Endothelial cell of umbilical vein (primary cell): Measurements from ENCODE around the gene JCHAIN. TPM values are rescaled to one million over a fixed set of nuclear protein-coding genes. Genes with fewer than 3 reads are reported as not detected.

Experiments used
- BruUV-seq: library from RNA; stranded (reverse); fragments of 400-500 nt; replicated peaks from 2 replicates; lab custom pipeline; 2021; lab: Mats Ljungman, UMichigan
- CTCF ChIA-PET: fragments of 300-600, 350-600 bp; sonication (Branson Sonifier 250); formaldehyde crosslinking; loops from one replicate; lab custom pipeline; 2021; ENCODE audit warnings: antibody characterized with exemption, inconsistent platforms; lab: Charles Lee
- POLR2A ChIA-PET: fragments of 300-600, 350-600 bp; sonication (Branson Sonifier 250); formaldehyde crosslinking; loops from one replicate; lab custom pipeline; 2021; ENCODE audit warnings: antibody characterized with exemption, inconsistent platforms; lab: Charles Lee
- DNase-seq: peaks from one replicate; pipeline ENCODE4 v3.0.0-alpha.2; 2011; ENCODE audit warnings: low read depth, low spot score
- FAIRE-seq: peaks from 2 replicates; lab custom pipeline; 2011; peaks lifted over from hg19 to GRCh38; lab: Jason Lieb, UNC
- H2AFZ ChIP-seq: 2 replicates; pipeline ENCODE4 v1.6.0; 2012; ENCODE audit warnings: low read depth, low read length, control low read depth, inconsistent platforms
- H3K27ac ChIP-seq: 2 replicates; pipeline ENCODE4 v1.5.1; 2011; ENCODE audit warnings: low read depth, mild to moderate bottlenecking, control low read depth, low read length, moderate library complexity; ENCODE audit not compliant: insufficient read depth
- H3K27me3 ChIP-seq, 2 experiments: 2 replicates each; pipeline versions ENCODE4 v1.6.0 to v1.6.1; 2011; ENCODE audit warnings: low read length in 2 of 2, mixed read lengths in 1 of 2; ENCODE audit not compliant: control insufficient read depth in 2 of 2, insufficient read depth in 2 of 2
- H3K36me3 ChIP-seq, 2 experiments: 2 replicates in 1 of 2; 3 replicates in 1 of 2; pipeline ENCODE4 v1.5.1; 2011; ENCODE audit warnings: low read length in 2 of 2, mild to moderate bottlenecking in 1 of 2, moderate library complexity in 1 of 2; ENCODE audit not compliant: control insufficient read depth in 2 of 2, insufficient read depth in 2 of 2; ENCODE audit errors: extremely low read depth in 1 of 2
- H3K4me1 ChIP-seq: 3 replicates; pipeline ENCODE4 v1.5.1; 2011; ENCODE audit warnings: mild to moderate bottlenecking, low read length; ENCODE audit not compliant: control insufficient read depth, insufficient read depth; ENCODE audit errors: extremely low read depth
- H3K4me2 ChIP-seq: 2 replicates; pipeline ENCODE4 v1.6.1; 2011; ENCODE audit warnings: low read length, control low read depth, mixed read lengths; ENCODE audit not compliant: insufficient read depth
- H3K4me3 ChIP-seq, 3 experiments: fragments of 200-600 bp in 1 of 3; sonication (generic), shearing (Covaris generic) in 1 of 3; replicated peaks in 1 of 3; 2 replicates each; pipeline ENCODE4 v1.5.1; 2011 to 2016; ENCODE audit warnings: control low read depth in 3 of 3, low read length in 3 of 3, mild to moderate bottlenecking in 2 of 3, inconsistent platforms in 1 of 3, low read depth in 1 of 3, moderate library complexity in 1 of 3; ENCODE audit not compliant: insufficient read depth in 1 of 3
- H3K79me2 ChIP-seq: 2 replicates; pipeline ENCODE4 v1.6.0; 2012; ENCODE audit warnings: low read length, inconsistent platforms; ENCODE audit not compliant: control insufficient read depth, insufficient read depth
- H3K9ac ChIP-seq: replicated peaks from 2 replicates; pipeline ENCODE3; 2011; ENCODE audit warnings: low read length, control low read depth; ENCODE audit not compliant: insufficient read depth; ENCODE audit errors: extremely low read depth
- H3K9me1 ChIP-seq: replicated peaks from 3 replicates; pipeline ENCODE4 v1.6.0; 2011; ENCODE audit warnings: mild to moderate bottlenecking, low read length; ENCODE audit not compliant: control insufficient read depth, insufficient read depth; ENCODE audit errors: extremely low read depth
- H3K9me3 ChIP-seq: replicated peaks from 2 replicates; pipeline ENCODE4 v1.5.1; 2012; ENCODE audit warnings: low read length, inconsistent platforms; ENCODE audit not compliant: control insufficient read depth, insufficient read depth
- H4K20me1 ChIP-seq: replicated peaks from 2 replicates; pipeline ENCODE3; 2011; ENCODE audit warnings: mild to moderate bottlenecking, low read length; ENCODE audit not compliant: control insufficient read depth, insufficient read depth; ENCODE audit errors: extremely low read depth
- CTCF ChIP-seq, 2 donors: IDR thresholded peaks; 1 replicate in 1 of 2; 2 replicates in 1 of 2; pipeline ENCODE4 v1.5.1; 2011; ENCODE audit warnings: low read length in 2 of 2, mild to moderate bottlenecking in 2 of 2, moderate library complexity in 2 of 2, control low read depth in 1 of 2, inconsistent platforms in 1 of 2, low read depth in 1 of 2; ENCODE audit not compliant: insufficient read depth in 1 of 2; ENCODE audit errors: extremely low read depth in 1 of 2
- EZH2 ChIP-seq: IDR thresholded peaks from 2 replicates; pipeline ENCODE4 v1.6.1; 2012; ENCODE audit warnings: borderline replicate concordance, low read depth, mild to moderate bottlenecking, moderate library complexity, low read length, inconsistent platforms; ENCODE audit not compliant: severe bottlenecking
- FOS ChIP-seq: IDR thresholded peaks from 2 replicates; pipeline ENCODE4 v1.6.1; 2011; ENCODE audit warnings: mild to moderate bottlenecking, low read length, moderate library complexity, borderline replicate concordance; ENCODE audit not compliant: insufficient read depth
- GATA2 ChIP-seq: IDR thresholded peaks from 2 replicates; pipeline ENCODE4 v1.7.0; 2011; ENCODE audit warnings: low read depth, mild to moderate bottlenecking, moderate library complexity, mixed read lengths, low read length; ENCODE audit not compliant: insufficient read length, insufficient read depth
- JUN ChIP-seq: IDR thresholded peaks from 2 replicates; pipeline ENCODE4 v1.6.1; 2011; ENCODE audit warnings: borderline replicate concordance, low read depth; ENCODE audit not compliant: insufficient read length, insufficient read depth
- MYC ChIP-seq: IDR thresholded peaks from one replicate; pipeline ENCODE4 v1.6.1; 2011; ENCODE audit warnings: mild to moderate bottlenecking, low read depth, low read length
- POLR2A ChIP-seq: IDR thresholded peaks from 2 replicates; pipeline ENCODE4 v1.6.1; 2012; ENCODE audit warnings: low read depth, mild to moderate bottlenecking, control low read depth, low read length
- POLR2AphosphoS5 ChIP-seq: IDR thresholded peaks from 2 replicates; pipeline ENCODE4 v1.6.1; 2012; ENCODE audit warnings: low read depth, mild to moderate bottlenecking, control low read depth, low read length, moderate library complexity; ENCODE audit not compliant: insufficient read depth
- dilution Hi-C: fragments of 300-500 bp; cut with MboI; formaldehyde crosslinking; loops from one replicate; pipeline ENCODE4 v1.15.0; 2019; ENCODE audit warnings: low sequenced_read_pairs; ENCODE audit not compliant: extremely low pct_ligation_motif_present
- intact Hi-C: fragments of 100-400 bp; cut with micrococcal nuclease; formaldehyde crosslinking; loops from one replicate; pipeline ENCODE4 v1.10.0; 2022
- polyA plus RNA-seq, 4 experiments: library from polyadenylated mRNA; depleted of rRNA in 3 of 4; stranded (reverse) in 3 of 4; unstranded in 1 of 4; fragments of >200 nt; gene quantifications; 2 replicates each; pipeline versions ENCODE4 v1.2.1 to v1.2.3, GENCODE V29; 2011 to 2012; ENCODE audit warnings: missing spikeins in 1 of 4
- total RNA-seq: library from RNA; stranded (reverse); gene quantifications from 2 replicates; pipeline ENCODE4 v1.2.3, GENCODE V29; 2021
- TF ChIP-seq, protein P1 (sequence below): IDR thresholded peaks from 2 replicates; pipeline ENCODE4 v1.6.1; 2011; ENCODE audit not compliant: insufficient read depth, insufficient read length

Gene JCHAIN
- total and polyA plus RNA-seq, 2 donors (not counting 3 experiments of a cell fraction or from before 2014, with no cell fraction given) = not detected

DNA sequence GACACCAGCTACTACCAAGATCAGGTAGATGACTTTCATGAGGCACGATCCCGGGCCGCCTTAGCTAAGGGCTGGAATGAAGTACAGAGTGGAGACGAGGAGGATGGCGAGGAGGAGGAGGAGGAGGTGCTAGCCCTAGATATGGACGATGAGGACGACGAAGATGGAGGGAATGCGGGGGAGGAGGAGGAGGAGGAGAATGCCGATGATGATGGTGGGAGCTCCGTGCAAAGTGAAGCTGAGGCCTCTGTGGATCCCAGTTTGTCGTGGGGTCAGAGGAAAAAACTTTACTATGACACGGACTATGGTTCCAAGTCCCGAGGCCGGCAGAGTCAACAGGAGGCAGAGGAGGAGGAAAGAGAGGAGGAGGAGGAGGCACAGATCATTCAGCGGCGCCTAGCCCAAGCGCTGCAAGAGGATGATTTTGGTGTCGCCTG, 22.5 kb upstream of the JCHAIN start:
- CTCF ChIA-PET = interaction anchor here (0.5 to 2.1 kb wide), 5 partner anchors 9 to 87 kb away, joined by 3 to 16 read pairs (median 4); no protein-coding TSS in a partner anchor
- no peak for TF ChIP-seq POLR2A
- no peak for TF ChIP-seq POLR2AphosphoS5
- TF ChIP-seq MYC = no peak
- TF ChIP-seq JUN = no peak
- TF ChIP-seq, protein P1, sequence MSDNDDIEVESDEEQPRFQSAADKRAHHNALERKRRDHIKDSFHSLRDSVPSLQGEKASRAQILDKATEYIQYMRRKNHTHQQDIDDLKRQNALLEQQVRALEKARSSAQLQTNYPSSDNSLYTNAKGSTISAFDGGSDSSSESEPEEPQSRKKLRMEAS = no peak
- no peak for TF ChIP-seq CTCF (IDR thresholded peaks at IDR 0.05; ENCODE audit: extremely low read depth in 1 of 2, insufficient read depth in 1 of 2, low read depth in 1 of 2, low read length in 2 of 2)
- no peak for TF ChIP-seq GATA2
- no peak for TF ChIP-seq FOS
- no peak for TF ChIP-seq EZH2
- no peak for FAIRE-seq
- Histone ChIP-seq H2AFZ (peak overlapping the region; percentile 37), H3K79me2 (peaks cover 31% of the 10 kb centered on the region), H3K4me2 (peak overlapping the region; percentile 93), H3K4me3 (peak overlapping the region; percentile 20 to 72 (median 62)), H3K36me3 (no peaks in the 10 kb centered on the region), H4K20me1 (no peaks in the 10 kb centered on the region), H3K9me1 (no peaks in the 10 kb centered on the region), H3K27me3 (no peaks in the 10 kb centered on the region), H3K9ac (peak overlapping the region; percentile 76), H3K27ac (peak overlapping the region; percentile 36), H3K9me3 (no peaks in the 10 kb centered on the region), H3K4me1 (peaks cover 22% of the 10 kb centered on the region)
- intact Hi-C loops = loop anchor here (1.0 kb wide), 5 partner anchors 15 to 304 kb away; partner anchors contain the start of genes DCK, GRSF1 and MOB1B
- BruUV-seq = no TSS peak
- POLR2A ChIA-PET = interaction anchor here (2.1 kb wide), 1 partner anchor 16 kb away, joined by 12 read pairs; no protein-coding TSS in a partner anchor
- DNase-seq = no peak
- dilution Hi-C loops = no loop called here
